Small intestine (tissue), 7 donors: Measurements from ENCODE around the gene TNXB. TPM values are rescaled to one million over a fixed set of nuclear protein-coding genes. Genes with fewer than 3 reads are reported as not detected.
"Not testable (repeated sequence)": the region's sequence is repeated elsewhere in the genome, so short reads cannot be mapped to it uniquely, and the experiment has no call there.

Experiments used
- DNase-seq, 2 donors: peaks; one replicate each; pipeline versions ENCODE4 v3.0.0 to v3.0.0-alpha.2; 2013
- FAIRE-seq: peaks from 2 replicates; lab custom pipeline; 2012; peaks lifted over from hg19 to GRCh38; lab: Jason Lieb, UNC
- H3K27ac ChIP-seq, 3 donors: one replicate each; pipeline ENCODE4 v1.5.1; 2013; ENCODE audit warnings: low read length in 2 of 3, mild to moderate bottlenecking in 2 of 3, control low read depth in 1 of 3, inconsistent platforms in 1 of 3, low read depth in 1 of 3, moderate library complexity in 1 of 3
- H3K27me3 ChIP-seq, 3 donors: one replicate each; pipeline ENCODE4 v1.6.1; 2013; ENCODE audit warnings: low read length in 3 of 3, inconsistent platforms in 1 of 3; ENCODE audit not compliant: control insufficient read depth in 3 of 3, insufficient read depth in 3 of 3
- H3K36me3 ChIP-seq, 3 donors: one replicate each; pipeline ENCODE4 v1.6.1; 2013; ENCODE audit warnings: low read length in 3 of 3, inconsistent platforms in 1 of 3, low read depth in 1 of 3, mild to moderate bottlenecking in 1 of 3, moderate library complexity in 1 of 3; ENCODE audit not compliant: control insufficient read depth in 3 of 3, insufficient read depth in 2 of 3
- H3K4me1 ChIP-seq, 3 donors: one replicate each; pipeline ENCODE4 v1.6.1; 2013; ENCODE audit warnings: low read length in 2 of 3, inconsistent platforms in 1 of 3, low read depth in 1 of 3, mild to moderate bottlenecking in 1 of 3, moderate library complexity in 1 of 3; ENCODE audit not compliant: control insufficient read depth in 3 of 3, insufficient read depth in 2 of 3
- H3K4me3 ChIP-seq, 3 donors: one replicate each; pipeline ENCODE4 v1.5.1; 2013; ENCODE audit warnings: low read length in 3 of 3, control low read depth in 1 of 3, inconsistent platforms in 1 of 3, low read depth in 1 of 3, mild to moderate bottlenecking in 1 of 3, moderate library complexity in 1 of 3
- H3K9me3 ChIP-seq, 2 donors: one replicate each; pipeline ENCODE4 v1.6.1; 2013; ENCODE audit warnings: low read depth in 1 of 2, low read length in 1 of 2; ENCODE audit not compliant: control insufficient read depth in 2 of 2, insufficient read depth in 1 of 2
- whole genome bisulfite sequencing, 3 donors: extraction: QIAGEN DNeasy Blood & Tissue Kit; methylation state at CpG; one replicate each; pipeline ENCODE4 v1.1.7; 2013; 5-methylcytosine and 5-hydroxymethylcytosine counted together
- polyA plus RNA-seq, 4 donors: library from polyadenylated mRNA; stranded (reverse) in 3 of 4; unstranded in 1 of 4; fragments of 200-250 nt in 3 of 4; fragments of 120-200 nt in 1 of 4; gene quantifications; one replicate each; pipeline versions ENCODE4 v1.2.1 to v1.2.3, GENCODE V29; 2013
- donor health status: healthy with polysubstance abuse.
- donor health status: control.
- donor health status: control.
- donor health status: Bipolar disorder and iron deficiency.
- donor health status: healthy.

The TNXB gene
- polyA plus RNA-seq, 4 donors: 1.8 to 38.7 (median 4.5) TPM

DNA sequence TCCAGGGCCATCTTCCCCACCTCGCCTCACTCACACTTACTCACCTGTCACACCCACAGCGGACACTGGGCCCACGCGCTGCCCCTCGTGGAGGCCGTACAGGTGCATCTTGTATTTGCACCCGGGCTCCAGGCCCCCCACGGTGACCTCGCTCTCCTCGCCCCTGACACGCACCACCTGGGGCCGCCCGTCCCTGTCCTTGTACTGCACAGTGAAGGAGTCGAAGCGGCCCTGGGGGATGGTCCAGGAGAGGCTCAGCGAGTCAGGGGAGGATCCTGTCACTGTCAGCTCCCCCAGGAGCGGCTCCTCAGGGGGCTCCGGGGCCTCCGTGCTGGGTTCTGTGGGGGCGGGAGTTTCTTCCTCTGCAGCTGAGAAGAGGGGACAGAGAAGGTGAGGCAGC is 56.5 kb downstream of the TNXB start:
- WGBS, 3 donors: 82 to 85% (median 84%) methylated on average over 19 to 20 of the region's 20 CpGs
- H3K4me3 ChIP-seq, H3K27ac ChIP-seq, H3K4me1 ChIP-seq, DNase-seq, H3K9me3 ChIP-seq, FAIRE-seq, H3K27me3 ChIP-seq, H3K36me3 ChIP-seq: not testable (repeated sequence)

GRCh38 chr6:32050562-32050961 is 58.6 kb downstream of the TNXB start:
- Histone ChIP-seq H3K27ac (no peak overlapping the region), H3K4me1 (peaks cover 0 to 11% (median 0%) of the 10 kb centered on the region in 3 donors), H3K27me3 (no peaks in the 10 kb centered on the region), H3K4me3 (no peak overlapping the region), H3K36me3 (peaks cover 0 to 7% (median 0%) of the 10 kb centered on the region in 3 donors), H3K9me3 (no peaks in the 10 kb centered on the region)
- WGBS, 3 donors: 55 to 65% (median 65%) methylated on average over 5 of the region's 5 CpGs
- FAIRE-seq (no peak), DNase-seq (no peak)

DNA sequence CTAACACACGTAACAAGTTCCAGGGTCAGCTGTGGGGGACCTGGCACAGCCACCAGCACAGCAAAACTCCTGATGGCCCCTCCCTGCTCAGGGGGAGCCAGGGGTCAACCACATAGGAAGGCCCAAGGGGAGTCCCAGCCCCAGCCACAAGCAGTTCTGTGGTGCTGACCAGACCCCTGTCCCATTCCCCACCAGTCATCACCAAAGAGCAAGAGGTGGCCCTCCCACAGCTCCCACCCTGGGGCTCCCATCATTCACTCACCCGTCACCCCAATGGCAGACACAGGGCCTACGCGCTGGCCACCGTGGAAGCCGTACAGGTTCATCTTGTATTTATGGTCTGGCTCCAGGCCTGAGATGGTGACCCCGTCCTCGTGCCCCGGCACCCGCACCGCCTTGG is 59.4 kb downstream of the TNXB start:
- WGBS, 3 donors: 81 to 95% (median 87%) methylated on average over 6 to 11 of the region's 11 CpGs

DNA sequence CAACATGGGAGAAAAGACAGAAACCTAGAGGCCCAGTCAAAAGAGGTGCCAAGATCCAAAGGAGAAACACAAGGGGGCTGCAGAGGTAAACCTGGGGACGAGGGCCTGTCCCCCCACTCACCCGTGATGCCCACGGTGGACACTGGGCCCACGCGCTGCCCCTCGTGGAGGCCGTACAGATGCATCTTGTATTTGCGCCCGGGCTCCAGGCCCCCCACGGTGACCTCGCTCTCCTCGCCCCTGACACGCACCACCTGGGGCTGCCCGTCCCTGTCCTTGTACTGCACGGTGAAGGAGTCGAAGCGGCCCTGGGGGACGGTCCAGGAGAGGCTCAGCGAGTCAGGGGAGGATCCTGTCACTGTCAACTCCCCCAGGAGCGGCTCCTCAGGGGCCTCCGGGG is 60.0 kb downstream of the TNXB start:
- H3K9me3 ChIP-seq, H3K27me3 ChIP-seq, H3K27ac ChIP-seq, FAIRE-seq, H3K4me3 ChIP-seq, DNase-seq, H3K36me3 ChIP-seq: not testable (repeated sequence)
- 93 to 95% (median 94%) methylated on average over 19 to 21 of the region's 21 CpGs for WGBS, 3 donors
- H3K4me1 ChIP-seq: peaks cover 0 to 11% (median 0%) of the 10 kb centered on the region in 3 donors

More for the DNA sequence above, 59.4 kb downstream of the TNXB start:
- not testable (repeated sequence) for H3K27ac ChIP-seq, DNase-seq, H3K4me3 ChIP-seq, FAIRE-seq, H3K27me3 ChIP-seq, H3K9me3 ChIP-seq, H3K36me3 ChIP-seq
- peaks cover 0 to 11% (median 0%) of the 10 kb centered on the region in 3 donors for H3K4me1 ChIP-seq

- H3K9me3 ChIP-seq: no peaks in the 10 kb centered on the region
- DNase-seq (peak; percentile 79 to 87), FAIRE-seq (no peak)
- H3K36me3 ChIP-seq: peaks cover 0 to 5% (median 0%) of the 10 kb centered on the region in 3 donors
- no peaks in the 10 kb centered on the region for H3K27me3 ChIP-seq
- H3K4me3 ChIP-seq: no peak overlapping the region
- WGBS, 3 donors: 41 to 51% (median 45%) methylated on average over 42 of the region's 42 CpGs
- peak overlapping the region in 1 of 3 donors; percentile 52 for H3K27ac ChIP-seq
- peaks cover 0 to 11% (median 0%) of the 10 kb centered on the region in 3 donors for H3K4me1 ChIP-seq
Measured at GRCh38 chr6:32047855-32048766, 61.0 kb downstream of the TNXB start.

- peaks cover 0 to 11% (median 0%) of the 10 kb centered on the region in 3 donors for H3K4me1 ChIP-seq
- peak overlapping the region in 1 of 3 donors; percentile 52 for H3K27ac ChIP-seq
- H3K4me3 ChIP-seq: no peak overlapping the region
- H3K27me3 ChIP-seq: no peaks in the 10 kb centered on the region
- no peak for FAIRE-seq
- peak in 1 of 2 donors; percentile 2 for DNase-seq
- WGBS, 3 donors: 70 to 77% (median 76%) methylated on average over 6 of the region's 6 CpGs
- no peaks in the 10 kb centered on the region for H3K9me3 ChIP-seq
- peaks cover 0 to 5% (median 0%) of the 10 kb centered on the region in 3 donors for H3K36me3 ChIP-seq
Measured at GRCh38 chr6:32047539-32047854, 61.6 kb downstream of the TNXB start.

- Histone ChIP-seq H3K27me3 (no peaks in the 10 kb centered on the region), H3K9me3 (no peaks in the 10 kb centered on the region), H3K4me1 (peaks cover 0 to 11% (median 0%) of the 10 kb centered on the region in 3 donors), H3K36me3 (peaks cover 0 to 5% (median 0%) of the 10 kb centered on the region in 3 donors), H3K27ac (peak overlapping the region in 1 of 3 donors; percentile 76), H3K4me3 (no peak overlapping the region)
- DNase-seq (peak in 1 of 2 donors; percentile 6), FAIRE-seq (no peak)
- 55 to 56% (median 55%) methylated on average over 11 of the region's 11 CpGs for WGBS, 3 donors
Measured at GRCh38 chr6:32047084-32047478, 62.1 kb downstream of the TNXB start.

GRCh38 chr6:32046450-32047083 is 62.6 kb downstream of the TNXB start:
- H3K4me1 ChIP-seq: peaks cover 0 to 11% (median 0%) of the 10 kb centered on the region in 3 donors
- H3K4me3 ChIP-seq: no peak overlapping the region
- H3K27me3 ChIP-seq: no peaks in the 10 kb centered on the region
- H3K27ac ChIP-seq: peak overlapping the region in 1 of 3 donors; percentile 76
- peaks cover 0 to 5% (median 0%) of the 10 kb centered on the region in 3 donors for H3K36me3 ChIP-seq
- FAIRE-seq (no peak), DNase-seq (peak in 1 of 2 donors; percentile 19)
- 32 to 45% (median 43%) methylated on average over 14 of the region's 14 CpGs for WGBS, 3 donors
- H3K9me3 ChIP-seq: no peaks in the 10 kb centered on the region
